AG10803 (cell line): ENCODE data around the gene THOC1.

Experiments
- DNase-seq: peaks from one replicate; pipeline ENCODE4 v3.0.0; 2010; ENCODE audit warnings: low read depth
- H3K4me3 ChIP-seq: 2 replicates; pipeline ENCODE4 v1.5.1; 2011; ENCODE audit warnings: mild to moderate bottlenecking, low read length, control low read depth
- TF ChIP-seq, protein P1 (sequence below): conservative IDR thresholded peaks from 2 replicates; pipeline ENCODE4 v1.5.1; 2011; ENCODE audit warnings: mild to moderate bottlenecking, low read length, control low read depth, inconsistent platforms

The THOC1 gene

GRCh38 chr18:183769-184168 is 84.1 kb downstream of the THOC1 start:
- TF ChIP-seq, protein P1, sequence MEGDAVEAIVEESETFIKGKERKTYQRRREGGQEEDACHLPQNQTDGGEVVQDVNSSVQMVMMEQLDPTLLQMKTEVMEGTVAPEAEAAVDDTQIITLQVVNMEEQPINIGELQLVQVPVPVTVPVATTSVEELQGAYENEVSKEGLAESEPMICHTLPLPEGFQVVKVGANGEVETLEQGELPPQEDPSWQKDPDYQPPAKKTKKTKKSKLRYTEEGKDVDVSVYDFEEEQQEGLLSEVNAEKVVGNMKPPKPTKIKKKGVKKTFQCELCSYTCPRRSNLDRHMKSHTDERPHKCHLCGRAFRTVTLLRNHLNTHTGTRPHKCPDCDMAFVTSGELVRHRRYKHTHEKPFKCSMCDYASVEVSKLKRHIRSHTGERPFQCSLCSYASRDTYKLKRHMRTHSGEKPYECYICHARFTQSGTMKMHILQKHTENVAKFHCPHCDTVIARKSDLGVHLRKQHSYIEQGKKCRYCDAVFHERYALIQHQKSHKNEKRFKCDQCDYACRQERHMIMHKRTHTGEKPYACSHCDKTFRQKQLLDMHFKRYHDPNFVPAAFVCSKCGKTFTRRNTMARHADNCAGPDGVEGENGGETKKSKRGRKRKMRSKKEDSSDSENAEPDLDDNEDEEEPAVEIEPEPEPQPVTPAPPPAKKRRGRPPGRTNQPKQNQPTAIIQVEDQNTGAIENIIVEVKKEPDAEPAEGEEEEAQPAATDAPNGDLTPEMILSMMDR: no peak
- DNase-seq: peak; percentile 10
- no peak overlapping the region for H3K4me3 ChIP-seq

GRCh38 chr18:181711-182110 is 86.1 kb downstream of the THOC1 start:
- no peak for DNase-seq
- TF ChIP-seq, protein P1: no peak
- no peak overlapping the region for H3K4me3 ChIP-seq

DNA sequence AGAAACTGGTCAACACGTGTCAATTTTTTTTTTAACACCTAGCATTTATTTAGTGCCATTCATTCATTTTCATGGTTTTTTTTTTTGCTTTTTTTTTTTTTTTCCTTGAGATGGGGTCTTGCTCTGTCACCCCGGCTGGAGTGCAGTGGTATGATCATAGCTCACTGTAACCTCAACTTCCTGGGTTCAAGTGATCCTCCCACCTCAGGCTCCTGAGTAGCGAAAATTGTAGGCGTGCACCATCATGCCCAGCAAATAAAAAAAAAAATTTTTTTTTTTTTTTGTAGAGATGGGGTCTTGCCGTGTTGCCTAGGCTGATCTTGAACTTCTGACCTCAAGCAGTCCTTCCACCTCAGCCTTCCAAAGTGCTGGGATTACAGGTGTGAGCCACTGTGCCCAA is 88.3 kb downstream of the THOC1 start:
- DNase-seq: no peak
- TF ChIP-seq, protein P1: no peak
- no peak overlapping the region for H3K4me3 ChIP-seq

GRCh38 chr18:172361-172760 is 95.5 kb downstream of the THOC1 start:
- no peak for DNase-seq
- no peak overlapping the region for H3K4me3 ChIP-seq
- TF ChIP-seq, protein P1: no peak
